SK-N-SH treated with all-trans-retinoic acid at 6 μM for 48 hours (cell line): Measurements from ENCODE around the gene TRIM2.

Experiments used
- ATAC-seq: fragments of 200-7000 bp; cut with Tn5 transposase; 3 replicates; pipeline ENCODE4 v1.9.1; 2020; ENCODE audit warnings: mild to moderate bottlenecking, moderate library complexity
- BACH2 ChIP-seq: fragments of 250-450 bp; sonication (Bioruptor Pico); IDR thresholded peaks from 2 replicates; pipeline ENCODE4 v1.9.0; 2021; ENCODE audit warnings: mild to moderate bottlenecking, borderline replicate concordance
- CSDC2 ChIP-seq: fragments of 250-450 bp; sonication (Bioruptor Pico); IDR thresholded peaks from 2 replicates; pipeline ENCODE4 v1.5.0; 2020; ENCODE audit warnings: mild to moderate bottlenecking, moderate library complexity
- ESRRG ChIP-seq: fragments of 250-450 bp; sonication (Bioruptor Pico); IDR thresholded peaks from 2 replicates; pipeline ENCODE4 v1.6.1; 2021; ENCODE audit warnings: mild to moderate bottlenecking
- GLIS3 ChIP-seq: fragments of 250-450 bp; sonication (Bioruptor Pico); IDR thresholded peaks from 2 replicates; pipeline ENCODE4 v1.5.0; 2020; ENCODE audit warnings: mild to moderate bottlenecking, moderate library complexity
- ISL1 ChIP-seq: fragments of 250-450 bp; sonication (Bioruptor Pico); IDR thresholded peaks from 2 replicates; pipeline ENCODE4 v2.1.2; 2022; ENCODE audit warnings: mild to moderate bottlenecking, moderate library complexity
- OSR1 ChIP-seq: fragments of 250-450 bp; sonication (Bioruptor Pico); IDR thresholded peaks from 2 replicates; pipeline ENCODE4 v1.8.0; 2022; ENCODE audit warnings: moderate library complexity, mild to moderate bottlenecking, inconsistent platforms
- PPARA ChIP-seq: fragments of 250-450 bp; sonication (Bioruptor Pico); IDR thresholded peaks from 2 replicates; pipeline ENCODE4 v1.5.0; 2020; ENCODE audit warnings: mild to moderate bottlenecking, borderline replicate concordance
- RARB ChIP-seq: fragments of 250-450 bp; sonication (Bioruptor Pico); IDR thresholded peaks from 2 replicates; pipeline ENCODE4 v1.8.0; 2021; ENCODE audit warnings: mild to moderate bottlenecking, moderate library complexity
- SNAI2 ChIP-seq: fragments of 250-450 bp; sonication (Bioruptor Pico); IDR thresholded peaks from 2 replicates; pipeline ENCODE4 v1.5.0; 2020; ENCODE audit warnings: mild to moderate bottlenecking, moderate library complexity
- TCF4 ChIP-seq: fragments of 250-450 bp; sonication (Bioruptor Pico); IDR thresholded peaks from 2 replicates; pipeline ENCODE4 v1.8.0; 2021; ENCODE audit warnings: mild to moderate bottlenecking, moderate library complexity, borderline replicate concordance
- TOX ChIP-seq: fragments of 250-450 bp; sonication (Bioruptor Pico); IDR thresholded peaks from 2 replicates; pipeline ENCODE4 v1.8.0; 2021; ENCODE audit warnings: mild to moderate bottlenecking, moderate library complexity, borderline replicate concordance
- ZC3H10 ChIP-seq: fragments of 250-450 bp; sonication (Bioruptor Pico); IDR thresholded peaks from 2 replicates; pipeline ENCODE4 v1.5.1; 2021; ENCODE audit warnings: mild to moderate bottlenecking, moderate library complexity
- ZFP3 ChIP-seq: fragments of 250-450 bp; sonication (Bioruptor Pico); IDR thresholded peaks from 2 replicates; pipeline ENCODE4 v1.5.0; 2020; ENCODE audit warnings: mild to moderate bottlenecking, moderate library complexity
- ZFP30 ChIP-seq: fragments of 450-650 bp; formaldehyde crosslinking; IDR thresholded peaks from 2 replicates; pipeline ENCODE4 v1.5.0; 2022; ENCODE audit warnings: mild to moderate bottlenecking, moderate library complexity
- ZNF565 ChIP-seq: fragments of 450-650 bp; formaldehyde crosslinking; conservative IDR thresholded peaks from 2 replicates; pipeline ENCODE4 v1.5.0; 2020; ENCODE audit warnings: low read depth, mild to moderate bottlenecking, moderate library complexity
- ZNF70 ChIP-seq: fragments of 450-650 bp; formaldehyde crosslinking; IDR thresholded peaks from 2 replicates; pipeline ENCODE4 v1.5.0; 2020; ENCODE audit warnings: mild to moderate bottlenecking, moderate library complexity
- ZNF8 ChIP-seq: fragments of 450-650 bp; formaldehyde crosslinking; IDR thresholded peaks from 2 replicates; pipeline ENCODE4 v1.5.0; 2020; ENCODE audit warnings: mild to moderate bottlenecking, moderate library complexity
- TF ChIP-seq, protein P1 (sequence below): fragments of 250-450 bp; sonication (Bioruptor Pico); IDR thresholded peaks from 2 replicates; pipeline ENCODE4 v1.5.1; 2021; ENCODE audit warnings: mild to moderate bottlenecking, moderate library complexity
- TF ChIP-seq, protein P2 (sequence below): fragments of 250-450 bp; sonication (Bioruptor Pico); IDR thresholded peaks from 2 replicates; pipeline ENCODE4 v1.5.0; 2020; ENCODE audit warnings: mild to moderate bottlenecking, moderate library complexity
- TF ChIP-seq, protein P3 (sequence below): fragments of 250-450 bp; sonication (Bioruptor Pico); IDR thresholded peaks from 2 replicates; pipeline ENCODE4 v1.8.0; 2021; ENCODE audit warnings: low read depth, mild to moderate bottlenecking, moderate library complexity, borderline replicate concordance
- TF ChIP-seq, protein P4 (sequence below): fragments of 250-450 bp; sonication (Bioruptor Pico); IDR thresholded peaks from 2 replicates; pipeline ENCODE4 v1.5.1; 2020; ENCODE audit warnings: low read depth, mild to moderate bottlenecking, moderate library complexity
- TF ChIP-seq, protein P5 (sequence below): fragments of 250-450 bp; sonication (Bioruptor Pico); IDR thresholded peaks from 2 replicates; pipeline ENCODE4 v1.8.0; 2020; ENCODE audit warnings: mild to moderate bottlenecking, moderate library complexity, borderline replicate concordance

Gene TRIM2

DNA sequence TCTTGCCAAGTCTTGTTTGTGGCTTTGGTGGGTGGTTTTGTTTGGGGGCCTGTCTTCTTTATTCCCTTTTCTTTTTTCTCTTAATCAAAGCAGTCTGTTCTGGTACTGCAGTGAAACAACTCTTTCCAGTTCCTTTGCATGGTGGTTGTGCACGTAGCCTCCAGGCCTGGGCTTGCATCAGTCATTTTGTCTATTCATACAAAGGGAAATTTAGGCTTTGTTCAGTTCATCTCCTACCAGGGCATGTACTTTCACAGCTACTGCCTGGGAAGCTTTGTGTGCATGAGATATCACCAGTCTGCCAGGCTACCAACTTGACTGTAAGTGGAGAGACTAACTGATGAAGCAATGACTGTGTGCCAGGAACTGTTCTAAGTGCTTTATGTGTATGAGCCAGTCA is 8.5 kb downstream of the TRIM2 start:
- peak; percentile 47; the same call in 2 of the 3 replicates for ATAC-seq
- TF ChIP-seq CSDC2 (CRISPR knock-in tag) (no peak), ZC3H10 (CRISPR knock-in tag) (no peak), BACH2 (no peak), ZNF565 (no peak), RARB (no peak), ESRRG (no peak), ZFP3 (CRISPR knock-in tag) (no peak), PPARA (CRISPR knock-in tag) (no peak), GLIS3 (CRISPR knock-in tag) (no peak), OSR1 (CRISPR knock-in tag) (no peak), TOX (CRISPR knock-in tag) (no peak), ZNF8 (no peak), TCF4 (CRISPR knock-in tag) (no peak)
- TF ChIP-seq, protein P1, sequence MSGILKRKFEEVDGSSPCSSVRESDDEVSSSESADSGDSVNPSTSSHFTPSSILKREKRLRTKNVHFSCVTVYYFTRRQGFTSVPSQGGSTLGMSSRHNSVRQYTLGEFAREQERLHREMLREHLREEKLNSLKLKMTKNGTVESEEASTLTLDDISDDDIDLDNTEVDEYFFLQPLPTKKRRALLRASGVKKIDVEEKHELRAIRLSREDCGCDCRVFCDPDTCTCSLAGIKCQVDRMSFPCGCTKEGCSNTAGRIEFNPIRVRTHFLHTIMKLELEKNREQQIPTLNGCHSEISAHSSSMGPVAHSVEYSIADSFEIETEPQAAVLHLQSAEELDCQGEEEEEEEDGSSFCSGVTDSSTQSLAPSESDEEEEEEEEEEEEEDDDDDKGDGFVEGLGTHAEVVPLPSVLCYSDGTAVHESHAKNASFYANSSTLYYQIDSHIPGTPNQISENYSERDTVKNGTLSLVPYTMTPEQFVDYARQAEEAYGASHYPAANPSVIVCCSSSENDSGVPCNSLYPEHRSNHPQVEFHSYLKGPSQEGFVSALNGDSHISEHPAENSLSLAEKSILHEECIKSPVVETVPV = no peak
- TF ChIP-seq, protein P2, sequence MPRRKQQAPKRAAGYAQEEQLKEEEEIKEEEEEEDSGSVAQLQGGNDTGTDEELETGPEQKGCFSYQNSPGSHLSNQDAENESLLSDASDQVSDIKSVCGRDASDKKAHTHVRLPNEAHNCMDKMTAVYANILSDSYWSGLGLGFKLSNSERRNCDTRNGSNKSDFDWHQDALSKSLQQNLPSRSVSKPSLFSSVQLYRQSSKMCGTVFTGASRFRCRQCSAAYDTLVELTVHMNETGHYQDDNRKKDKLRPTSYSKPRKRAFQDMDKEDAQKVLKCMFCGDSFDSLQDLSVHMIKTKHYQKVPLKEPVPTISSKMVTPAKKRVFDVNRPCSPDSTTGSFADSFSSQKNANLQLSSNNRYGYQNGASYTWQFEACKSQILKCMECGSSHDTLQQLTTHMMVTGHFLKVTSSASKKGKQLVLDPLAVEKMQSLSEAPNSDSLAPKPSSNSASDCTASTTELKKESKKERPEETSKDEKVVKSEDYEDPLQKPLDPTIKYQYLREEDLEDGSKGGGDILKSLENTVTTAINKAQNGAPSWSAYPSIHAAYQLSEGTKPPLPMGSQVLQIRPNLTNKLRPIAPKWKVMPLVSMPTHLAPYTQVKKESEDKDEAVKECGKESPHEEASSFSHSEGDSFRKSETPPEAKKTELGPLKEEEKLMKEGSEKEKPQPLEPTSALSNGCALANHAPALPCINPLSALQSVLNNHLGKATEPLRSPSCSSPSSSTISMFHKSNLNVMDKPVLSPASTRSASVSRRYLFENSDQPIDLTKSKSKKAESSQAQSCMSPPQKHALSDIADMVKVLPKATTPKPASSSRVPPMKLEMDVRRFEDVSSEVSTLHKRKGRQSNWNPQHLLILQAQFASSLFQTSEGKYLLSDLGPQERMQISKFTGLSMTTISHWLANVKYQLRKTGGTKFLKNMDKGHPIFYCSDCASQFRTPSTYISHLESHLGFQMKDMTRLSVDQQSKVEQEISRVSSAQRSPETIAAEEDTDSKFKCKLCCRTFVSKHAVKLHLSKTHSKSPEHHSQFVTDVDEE (CRISPR knock-in tag) = no peak
- TF ChIP-seq, protein P3, sequence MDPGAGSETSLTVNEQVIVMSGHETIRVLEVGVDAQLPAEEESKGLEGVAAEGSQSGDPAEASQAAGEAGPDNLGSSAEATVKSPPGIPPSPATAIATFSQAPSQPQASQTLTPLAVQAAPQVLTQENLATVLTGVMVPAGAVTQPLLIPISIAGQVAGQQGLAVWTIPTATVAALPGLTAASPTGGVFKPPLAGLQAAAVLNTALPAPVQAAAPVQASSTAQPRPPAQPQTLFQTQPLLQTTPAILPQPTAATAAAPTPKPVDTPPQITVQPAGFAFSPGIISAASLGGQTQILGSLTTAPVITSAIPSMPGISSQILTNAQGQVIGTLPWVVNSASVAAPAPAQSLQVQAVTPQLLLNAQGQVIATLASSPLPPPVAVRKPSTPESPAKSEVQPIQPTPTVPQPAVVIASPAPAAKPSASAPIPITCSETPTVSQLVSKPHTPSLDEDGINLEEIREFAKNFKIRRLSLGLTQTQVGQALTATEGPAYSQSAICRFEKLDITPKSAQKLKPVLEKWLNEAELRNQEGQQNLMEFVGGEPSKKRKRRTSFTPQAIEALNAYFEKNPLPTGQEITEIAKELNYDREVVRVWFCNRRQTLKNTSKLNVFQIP (CRISPR knock-in tag) = no peak
- TF ChIP-seq, protein P4, sequence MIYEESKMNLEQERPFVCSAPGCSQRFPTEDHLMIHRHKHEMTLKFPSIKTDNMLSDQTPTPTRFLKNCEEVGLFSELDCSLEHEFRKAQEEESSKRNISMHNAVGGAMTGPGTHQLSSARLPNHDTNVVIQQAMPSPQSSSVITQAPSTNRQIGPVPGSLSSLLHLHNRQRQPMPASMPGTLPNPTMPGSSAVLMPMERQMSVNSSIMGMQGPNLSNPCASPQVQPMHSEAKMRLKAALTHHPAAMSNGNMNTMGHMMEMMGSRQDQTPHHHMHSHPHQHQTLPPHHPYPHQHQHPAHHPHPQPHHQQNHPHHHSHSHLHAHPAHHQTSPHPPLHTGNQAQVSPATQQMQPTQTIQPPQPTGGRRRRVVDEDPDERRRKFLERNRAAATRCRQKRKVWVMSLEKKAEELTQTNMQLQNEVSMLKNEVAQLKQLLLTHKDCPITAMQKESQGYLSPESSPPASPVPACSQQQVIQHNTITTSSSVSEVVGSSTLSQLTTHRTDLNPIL (CRISPR knock-in tag) = no peak
- TF ChIP-seq, protein P5, sequence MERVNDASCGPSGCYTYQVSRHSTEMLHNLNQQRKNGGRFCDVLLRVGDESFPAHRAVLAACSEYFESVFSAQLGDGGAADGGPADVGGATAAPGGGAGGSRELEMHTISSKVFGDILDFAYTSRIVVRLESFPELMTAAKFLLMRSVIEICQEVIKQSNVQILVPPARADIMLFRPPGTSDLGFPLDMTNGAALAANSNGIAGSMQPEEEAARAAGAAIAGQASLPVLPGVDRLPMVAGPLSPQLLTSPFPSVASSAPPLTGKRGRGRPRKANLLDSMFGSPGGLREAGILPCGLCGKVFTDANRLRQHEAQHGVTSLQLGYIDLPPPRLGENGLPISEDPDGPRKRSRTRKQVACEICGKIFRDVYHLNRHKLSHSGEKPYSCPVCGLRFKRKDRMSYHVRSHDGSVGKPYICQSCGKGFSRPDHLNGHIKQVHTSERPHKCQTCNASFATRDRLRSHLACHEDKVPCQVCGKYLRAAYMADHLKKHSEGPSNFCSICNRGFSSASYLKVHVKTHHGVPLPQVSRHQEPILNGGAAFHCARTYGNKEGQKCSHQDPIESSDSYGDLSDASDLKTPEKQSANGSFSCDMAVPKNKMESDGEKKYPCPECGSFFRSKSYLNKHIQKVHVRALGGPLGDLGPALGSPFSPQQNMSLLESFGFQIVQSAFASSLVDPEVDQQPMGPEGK (CRISPR knock-in tag) = no peak

DNA sequence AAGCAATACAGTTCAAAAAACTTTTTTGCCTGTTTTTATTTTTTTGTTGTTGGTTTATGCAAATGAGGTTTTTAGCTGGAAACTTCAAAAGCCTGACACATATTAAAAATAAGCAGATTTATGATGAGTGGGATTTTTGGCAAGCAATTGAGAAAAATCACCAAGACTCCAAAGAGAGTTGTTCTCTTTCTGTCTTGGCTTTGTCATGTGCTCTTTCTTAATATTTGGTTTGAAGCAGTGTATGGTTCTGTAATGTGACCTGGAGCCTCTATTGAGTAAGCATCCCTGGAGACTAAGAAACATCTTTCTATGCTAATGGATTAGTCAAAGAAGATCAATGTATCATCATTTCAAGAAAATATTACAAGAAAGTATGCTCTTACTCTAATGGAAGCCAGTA is 11.7 kb downstream of the TRIM2 start:
- ATAC-seq = no peak
- TF ChIP-seq SNAI2 (CRISPR knock-in tag) (no peak), ZFP30 (CRISPR knock-in tag) (no peak), TCF4 (CRISPR knock-in tag) (no peak), PPARA (CRISPR knock-in tag) (no peak), CSDC2 (CRISPR knock-in tag) (no peak), ISL1 (CRISPR knock-in tag) (no peak), ZC3H10 (CRISPR knock-in tag) (no peak)
- TF ChIP-seq, protein P1 = no peak

DNA sequence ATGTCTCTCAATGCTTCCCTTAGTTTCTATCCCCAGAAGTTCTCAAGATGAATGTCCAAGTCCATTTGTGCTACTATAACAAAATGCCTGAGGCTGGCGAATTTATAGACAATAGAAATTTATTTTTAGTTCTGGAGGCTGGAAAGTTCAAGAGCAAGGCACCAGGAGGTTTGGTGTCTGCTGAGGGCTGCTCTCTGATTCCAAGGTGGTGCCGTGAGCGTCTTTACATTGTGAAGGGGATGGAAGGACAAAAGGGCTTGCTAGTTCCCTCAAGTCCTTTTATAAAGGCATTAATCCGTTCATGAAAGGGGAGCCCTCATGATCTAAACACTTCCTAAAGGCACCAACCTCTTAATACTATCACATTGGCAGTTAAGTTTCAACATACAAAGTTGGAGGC is 12.3 kb downstream of the TRIM2 start:
- TF ChIP-seq PPARA (CRISPR knock-in tag) (no peak), ZNF70 (CRISPR knock-in tag) (no peak), TCF4 (CRISPR knock-in tag) (no peak)
- TF ChIP-seq, protein P3 (CRISPR knock-in tag) = no peak
- TF ChIP-seq, protein P2 (CRISPR knock-in tag) = no peak

More for the DNA sequence above, 12.3 kb downstream of the TRIM2 start:
- no peak for ATAC-seq
